PC-9 (cell line): ENCODE measurements around the gene PLAC1. TPM values are rescaled to one million over a fixed set of nuclear protein-coding genes. Genes with fewer than 3 reads are reported as not detected.

Source experiments
- BruUV-seq: library from RNA; stranded (reverse); fragments of 400-500 nt; replicated peaks from 2 replicates; lab custom pipeline; 2021; lab: Mats Ljungman, UMichigan
- CTCF ChIA-PET: fragments of 300-600 bp; sonication (Branson Sonifier 250); formaldehyde crosslinking; loops from one replicate; lab custom pipeline; 2022; ENCODE audit warnings: antibody characterized with exemption; lab: Charles Lee
- POLR2A ChIA-PET: fragments of 300-600 bp; sonication (Branson Sonifier 250); formaldehyde crosslinking; loops from one replicate; lab custom pipeline; 2022; ENCODE audit warnings: antibody characterized with exemption; ENCODE audit not compliant: unreplicated experiment; lab: Charles Lee
- DNase-seq, 2 experiments: peaks; one replicate each; pipeline versions ENCODE4 v3.0.0 to v3.0.0-alpha.2; 2015 to 2022; ENCODE audit warnings: mixed read lengths in 1 of 2
- H2AFZ ChIP-seq: fragments of 200-600 bp; sonication (generic); 2 replicates; pipeline ENCODE4 v1.8.1; 2017; ENCODE audit warnings: antibody characterized with exemption
- H3F3A ChIP-seq: fragments of 200-600 bp; sonication (generic); 2 replicates; pipeline ENCODE4 v1.8.1; 2017; ENCODE audit warnings: antibody characterized with exemption, mild to moderate bottlenecking, low read depth; ENCODE audit not compliant: insufficient read depth
- H3K27ac ChIP-seq: fragments of 200-600 bp; sonication (generic); 2 replicates; pipeline ENCODE4 v1.6.1; 2016; ENCODE audit warnings: mixed run types
- H3K27me3 ChIP-seq: fragments of 200-600 bp; sonication (generic); 2 replicates; pipeline ENCODE4 v1.6.1; 2016; ENCODE audit warnings: low read depth, mixed run types; ENCODE audit not compliant: insufficient read depth
- H3K36me3 ChIP-seq: fragments of 200-600 bp; sonication (generic); 2 replicates; pipeline ENCODE4 v1.6.1; 2016; ENCODE audit warnings: low read depth, mixed run types
- H3K4me1 ChIP-seq: fragments of 200-600 bp; sonication (generic); replicated peaks from 2 replicates; pipeline ENCODE4 v1.6.1; 2016; ENCODE audit warnings: mixed run types; ENCODE audit not compliant: insufficient read depth
- H3K4me2 ChIP-seq: fragments of 200-600 bp; sonication (generic); 2 replicates; pipeline ENCODE4 v1.6.1; 2017; ENCODE audit warnings: mixed run types
- H3K4me3 ChIP-seq: fragments of 200-600 bp; sonication (generic); 2 replicates; pipeline ENCODE4 v1.6.1; 2016; ENCODE audit warnings: mixed run types
- H3K79me2 ChIP-seq: fragments of 200-600 bp; sonication (generic); 2 replicates; pipeline ENCODE4 v1.6.1; 2017; ENCODE audit warnings: low read depth, mixed run types
- H3K9me2 ChIP-seq: fragments of 200-600 bp; sonication (generic); 2 replicates; pipeline ENCODE4 v1.8.1; 2017; ENCODE audit warnings: mild to moderate bottlenecking; ENCODE audit not compliant: insufficient read depth
- H3K9me3 ChIP-seq: fragments of 200-600 bp; sonication (generic); 2 replicates; pipeline ENCODE4 v1.8.1; 2016; ENCODE audit warnings: low read depth; ENCODE audit not compliant: insufficient read depth
- H4K20me1 ChIP-seq: fragments of 200-600 bp; sonication (generic); 2 replicates; pipeline ENCODE4 v1.8.1; 2017; ENCODE audit not compliant: insufficient read depth
- CTCF ChIP-seq: fragments of 200-600 bp; sonication (generic); conservative IDR thresholded peaks from 2 replicates; pipeline ENCODE4 v1.6.1; 2017; ENCODE audit warnings: mixed run types, antibody characterized with exemption, mild to moderate bottlenecking, moderate library complexity
- EZH2 ChIP-seq: fragments of 200-600 bp; sonication (generic); IDR thresholded peaks from 2 replicates; pipeline ENCODE4 v1.8.0; 2017; ENCODE audit warnings: antibody characterized with exemption, low read depth
- intact Hi-C: fragments of 100-400 bp; cut with micrococcal nuclease; formaldehyde crosslinking; loops from one replicate; pipeline ENCODE4 v1.10.0; 2022; ENCODE audit not compliant: unreplicated experiment
- total RNA-seq: library from RNA; stranded (reverse); gene quantifications from 2 replicates; pipeline ENCODE4 v1.2.3, GENCODE V29; 2021

Gene PLAC1
- total RNA-seq, 1 experiment from 2014 or later: 2.1 TPM

DNA sequence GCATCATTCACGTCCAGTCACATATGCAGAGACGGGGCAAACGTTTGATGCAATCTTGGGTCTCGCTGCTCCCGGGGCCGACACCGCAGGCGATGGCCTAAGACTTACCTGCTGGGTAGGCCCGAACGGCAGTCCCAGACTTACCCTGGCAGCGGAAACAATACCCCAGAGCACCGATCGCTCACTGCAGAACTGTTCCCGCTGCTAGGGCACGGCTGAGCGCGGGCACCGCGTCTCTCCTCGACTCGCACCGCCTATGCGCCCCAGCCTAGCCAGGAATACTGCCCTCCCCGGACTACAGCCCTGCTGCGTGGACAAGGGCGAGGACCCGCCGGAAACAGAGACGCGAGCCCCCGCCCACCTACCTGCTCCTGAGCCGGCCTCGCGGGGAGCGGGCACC, 112.1 kb downstream of the PLAC1 start:
- peaks cover 45% of the 10 kb centered on the region for H3F3A ChIP-seq
- TF ChIP-seq EZH2 (no peak), CTCF (no peak)
- no peaks in the 10 kb centered on the region for H4K20me1 ChIP-seq
- BruUV-seq: no TSS peak
- H3K4me3 ChIP-seq: no peak overlapping the region
- no peak overlapping the region for H3K27ac ChIP-seq
- no peaks in the 10 kb centered on the region for H3K27me3 ChIP-seq
- peaks cover 45% of the 10 kb centered on the region for H3K4me1 ChIP-seq
- CTCF ChIA-PET: no interaction called here
- peaks cover 20% of the 10 kb centered on the region for H3K79me2 ChIP-seq
- POLR2A ChIA-PET: no interaction called here
- H3K9me3 ChIP-seq: no peaks in the 10 kb centered on the region; the same call in 1 of the 2 replicates
- DNase-seq: no peak
- H3K9me2 ChIP-seq: no peaks in the 10 kb centered on the region
- no peak overlapping the region for H3K4me2 ChIP-seq
- H3K36me3 ChIP-seq: 0 out of 2 replicates have a peak, but pooled peaks cover 12% of the 10 kb centered on the region
- no peak overlapping the region for H2AFZ ChIP-seq
- intact Hi-C loops: no loop called here

GRCh38 chrX:134545510-134545909, 112.8 kb downstream of the PLAC1 start:
- H3K27me3 ChIP-seq: no peaks in the 10 kb centered on the region
- no peak for DNase-seq
- no peak overlapping the region for H3K4me3 ChIP-seq
- H3K27ac ChIP-seq: no peak overlapping the region
- H3K36me3 ChIP-seq: 0 out of 2 replicates have a peak, but pooled peaks cover 12% of the 10 kb centered on the region
- H3K9me3 ChIP-seq: no peaks in the 10 kb centered on the region; the same call in 1 of the 2 replicates
- peaks cover 44% of the 10 kb centered on the region for H3K4me1 ChIP-seq
- no peak overlapping the region for H2AFZ ChIP-seq
- H3K4me2 ChIP-seq: no peak overlapping the region
- peaks cover 20% of the 10 kb centered on the region for H3K79me2 ChIP-seq
- no peaks in the 10 kb centered on the region for H3K9me2 ChIP-seq
- ChIA-PET POLR2A (interaction anchor here (0.6 kb wide), 1 partner anchor 13 kb away, joined by 3 read pairs; no protein-coding TSS in a partner anchor), CTCF (no interaction called here)
- no peaks in the 10 kb centered on the region for H4K20me1 ChIP-seq
- TF ChIP-seq EZH2: no peak
- no peak for TF ChIP-seq CTCF
- peaks cover 43% of the 10 kb centered on the region for H3F3A ChIP-seq
- intact Hi-C loops: no loop called here
- no TSS peak for BruUV-seq

GRCh38 chrX:134544513-134545151, 113.6 kb downstream of the PLAC1 start:
- peaks cover 39% of the 10 kb centered on the region for H3F3A ChIP-seq
- POLR2A ChIA-PET: no interaction called here
- H3K27ac ChIP-seq: no peak overlapping the region
- H4K20me1 ChIP-seq: no peaks in the 10 kb centered on the region
- H3K4me1 ChIP-seq: peaks cover 44% of the 10 kb centered on the region
- H3K9me3 ChIP-seq: no peaks in the 10 kb centered on the region; the same call in 1 of the 2 replicates
- H3K79me2 ChIP-seq: peaks cover 20% of the 10 kb centered on the region
- 0 out of 2 replicates have a peak, but pooled peaks cover 12% of the 10 kb centered on the region for H3K36me3 ChIP-seq
- H2AFZ ChIP-seq: no peak overlapping the region
- CTCF ChIA-PET: no interaction called here
- TF ChIP-seq EZH2 (no peak), CTCF (no peak)
- intact Hi-C loops: no loop called here
- DNase-seq: no peak
- no peaks in the 10 kb centered on the region for H3K27me3 ChIP-seq
- H3K4me2 ChIP-seq: no peak overlapping the region
- no peaks in the 10 kb centered on the region for H3K9me2 ChIP-seq
- no TSS peak for BruUV-seq
- no peak overlapping the region for H3K4me3 ChIP-seq
